Measurements from ENCODE around the gene RBSN. TPM values are rescaled to one million over a fixed set of nuclear protein-coding genes. Genes with fewer than 3 reads are reported as not detected.

RBSN gene
- total RNA-seq (2022; extraction: Qiagen RNA extraction): 9.0 to 11.7 TPM (median 10.8 TPM) in 5 replicates

DNA sequence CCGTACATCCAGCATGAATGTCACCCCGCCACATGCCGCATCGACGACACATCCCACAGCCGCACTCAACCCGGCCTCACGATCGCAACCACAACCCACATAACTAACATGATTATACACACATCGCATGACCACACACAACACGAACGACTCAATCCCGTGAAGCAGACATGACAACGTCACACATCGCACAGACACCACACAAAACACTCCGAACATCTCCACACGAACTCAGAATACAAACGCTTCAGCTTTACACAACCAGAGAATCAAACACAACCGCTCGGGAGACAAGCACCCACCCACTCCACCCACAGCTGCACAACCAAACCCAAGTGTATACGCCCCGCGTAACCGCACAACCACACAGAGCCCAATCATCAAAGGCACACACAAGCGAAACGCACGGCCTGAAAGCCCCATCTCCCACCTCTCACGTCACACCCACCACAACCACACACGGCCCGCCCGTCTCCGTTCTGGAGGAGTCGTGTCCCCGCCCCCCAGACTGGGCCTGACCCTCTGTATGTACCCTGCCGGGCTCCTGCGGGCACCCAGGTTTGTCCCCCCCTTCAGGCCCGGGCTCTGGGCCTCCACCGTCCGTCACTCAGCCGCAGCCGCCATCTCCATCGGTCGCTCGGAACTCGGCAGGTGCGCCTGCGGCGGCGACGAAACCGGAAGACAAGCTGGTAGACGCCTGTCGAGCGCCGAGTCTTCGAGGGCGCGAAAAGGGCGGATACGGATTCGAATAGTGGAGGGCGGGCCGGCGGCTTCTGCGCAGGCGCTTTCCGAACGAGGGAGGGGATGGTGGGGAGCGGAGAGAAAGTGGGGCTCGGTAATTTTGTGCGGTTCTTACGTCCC, at the start of gene RBSN:
Gene RBSN, minus strand, starts transcription at position 646 of the 861 bp plus-strand sequence. CDS start 3,028 bp downstream, outside the sequence.

DNA sequence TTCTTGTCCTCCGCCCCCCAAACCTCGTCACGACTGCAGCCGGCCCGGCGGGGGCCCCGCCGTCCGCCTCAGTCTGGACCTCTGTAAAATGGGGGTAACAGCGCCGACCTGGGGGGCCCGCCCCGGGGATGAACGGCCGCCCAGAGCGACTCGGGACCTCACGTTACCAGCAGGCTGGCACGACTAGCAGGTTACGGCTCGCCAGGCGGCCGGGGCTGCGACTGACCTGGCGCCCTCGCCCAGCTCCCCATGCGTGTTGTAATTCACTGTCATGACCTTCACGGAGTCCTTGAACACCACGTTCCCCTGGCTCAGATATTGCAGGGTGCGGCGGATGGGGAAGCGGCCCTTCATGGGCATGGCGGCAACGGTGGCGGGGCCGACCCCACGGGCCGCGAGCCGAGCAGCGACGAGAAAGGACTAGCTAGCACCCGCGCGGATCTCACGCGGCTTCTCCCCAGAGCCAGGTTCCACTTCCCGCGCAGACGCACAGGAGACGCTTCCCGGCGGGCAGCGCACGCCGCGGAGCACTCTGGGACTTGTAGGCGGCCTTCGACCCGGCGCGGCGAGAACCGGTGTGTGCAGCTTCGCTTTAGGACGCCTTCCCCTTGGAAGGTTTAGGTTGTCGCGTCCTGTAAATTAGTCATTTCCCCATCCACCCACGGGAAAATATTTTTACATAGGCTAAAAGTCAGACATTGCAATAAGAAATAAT, 34.0 kb downstream of the RBSN start, which contains the start of gene MRPS25:
Gene MRPS25, minus strand, starts transcription at position 481 of the 715 bp plus-strand sequence. Its CDS starts 121 bp downstream, at position 360.

Other genes starting within 250 kb of the RBSN start
- 9.5 to 23.8 TPM (median 19.0 TPM) in 5 replicates for gene NR2C2, start 151.6 kb downstream of the RBSN start, total RNA-seq (2022; extraction: Qiagen RNA extraction)
- gene MRPS25, start 33.8 kb downstream of the RBSN start, total RNA-seq (2022; extraction: Qiagen RNA extraction): 44.5 to 67.1 TPM (median 59.7 TPM) in 5 replicates
- 23.5 to 29.0 TPM (median 28.2 TPM) in 5 replicates for gene CAPN7, start 107.1 kb upstream of the RBSN start, total RNA-seq (2022; extraction: Qiagen RNA extraction)
- 14.6 to 16.0 TPM (median 15.7 TPM) in 5 replicates for gene SH3BP5, start 233.4 kb upstream of the RBSN start, total RNA-seq (2022; extraction: Qiagen RNA extraction)